GM19395 (cell line): ENCODE measurements around the gene TTLL10.

Experiments
- ATAC-seq: cut with Tn5 transposase; IDR thresholded peaks from one replicate; pipeline ENCODE4 v1.9.1; 2021; ENCODE audit warnings: mild to moderate bottlenecking, moderate library complexity; ENCODE audit not compliant: unreplicated experiment

TTLL10 gene

GRCh38 chr1:1232796-1233566, 59.3 kb downstream of the TTLL10 start:
- ATAC-seq: no peak

GRCh38 chr1:1233567-1233892, 59.9 kb downstream of the TTLL10 start:
- no peak for ATAC-seq

- no peak for ATAC-seq
Measured at GRCh38 chr1:1234180-1234808, 60.6 kb downstream of the TTLL10 start.

- no peak for ATAC-seq
Measured at GRCh38 chr1:1235016-1235744, 61.5 kb downstream of the TTLL10 start.

GRCh38 chr1:1236176-1236763, 62.6 kb downstream of the TTLL10 start:
- no peak for ATAC-seq

GRCh38 chr1:1236945-1237873, 63.5 kb downstream of the TTLL10 start:
- no peak for ATAC-seq

- ATAC-seq: no peak
Measured at GRCh38 chr1:1237874-1238701, 64.4 kb downstream of the TTLL10 start.

GRCh38 chr1:1238702-1239178, 65.1 kb downstream of the TTLL10 start:
- no peak for ATAC-seq

GRCh38 chr1:1239227-1239613, 65.5 kb downstream of the TTLL10 start:
- no peak for ATAC-seq

GRCh38 chr1:1239614-1240347, 66.1 kb downstream of the TTLL10 start:
- no peak for ATAC-seq

- ATAC-seq: no peak
Measured at GRCh38 chr1:1240348-1240732, 66.7 kb downstream of the TTLL10 start.

- ATAC-seq: no peak
Measured at GRCh38 chr1:1240822-1241587, 67.3 kb downstream of the TTLL10 start.

GRCh38 chr1:1241588-1242219, 68.0 kb downstream of the TTLL10 start:
- ATAC-seq: no peak

GRCh38 chr1:1242461-1243265, 69.0 kb downstream of the TTLL10 start:
- no peak for ATAC-seq

- no peak for ATAC-seq
Measured at GRCh38 chr1:1243266-1243660, 69.6 kb downstream of the TTLL10 start.

- no peak for ATAC-seq
Measured at GRCh38 chr1:1243807-1244191, 70.1 kb downstream of the TTLL10 start.
